ENCODE data around the gene WNK3. TPM values are rescaled to one million over a fixed set of nuclear protein-coding genes. Genes with fewer than 3 reads are reported as not detected.
"Not testable (repeated sequence)": the region's sequence is repeated elsewhere in the genome, so short reads cannot be mapped to it uniquely, and the experiment has no call there.

WNK3 gene
- total and polyA plus RNA-seq, 10 of the 15 experiments (the other 5 are each of a cell fraction or from before 2014, with no cell fraction given): 0.02 to 0.15 (median 0.03) TPM; not detected in 1

DNA sequence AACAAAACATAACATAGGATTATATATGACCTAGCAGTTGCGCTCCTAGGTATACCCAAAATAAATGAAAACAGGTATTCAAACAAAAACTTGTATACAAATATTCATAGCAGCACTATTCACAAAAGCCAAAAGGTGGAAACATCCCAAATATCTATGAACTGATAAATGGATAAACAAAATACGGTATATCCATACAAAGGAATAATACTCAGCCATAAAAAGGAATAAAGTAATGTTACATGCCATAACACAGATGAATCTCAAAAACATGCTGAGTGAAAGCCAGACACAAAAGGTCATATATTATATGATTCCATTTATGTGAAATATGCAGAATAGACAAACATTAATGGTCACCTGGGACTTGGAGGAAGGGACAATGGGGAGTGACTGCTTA, 5.2 kb downstream of the WNK3 start:
- Histone ChIP-seq H3K4me1 (ENCODE audit: control insufficient read depth, insufficient read depth, low read length) (no peaks in the 10 kb centered on the region), H3K9me3 (replicated peaks; ENCODE audit: control insufficient read depth, insufficient read depth, low read length) (no peaks in the 10 kb centered on the region), H3K27ac (ENCODE audit: control insufficient read depth, insufficient read depth) (no peak overlapping the region), H3K9ac (ENCODE audit: control insufficient read depth, insufficient read depth, low read length) (no peak overlapping the region), H3K4me3 (no peak overlapping the region), H3K27me3 (replicated peaks in 1 of 2; ENCODE audit: control insufficient read depth in 2 of 2, insufficient read depth in 2 of 2, low read length in 1 of 2) (no peaks in the 10 kb centered on the region), H3K79me2 (ENCODE audit: control insufficient read depth, insufficient read depth, low read length) (no peaks in the 10 kb centered on the region), H4K20me1 (ENCODE audit: control insufficient read depth, insufficient read depth) (no peaks in the 10 kb centered on the region), H3K36me3 (ENCODE audit: control insufficient read depth in 2 of 2, insufficient read depth in 2 of 2, low read length in 1 of 2) (no peaks in the 10 kb centered on the region), H3K4me2 (ENCODE audit: control insufficient read depth, insufficient read depth) (no peak overlapping the region), H2AFZ (ENCODE audit: control insufficient read depth, low read depth, low read length) (no peak overlapping the region)
- ChIA-PET CTCF (no interaction called here), POLR2A (no interaction called here), RAD21 (ENCODE audit: unreplicated experiment) (no interaction called here), SMC1A (ENCODE audit: uncharacterized antibody, unreplicated experiment) (no interaction called here)
- intact Hi-C loops (cut with micrococcal nuclease; ENCODE audit: unreplicated experiment): no loop called here
- in situ Hi-C loops (cut with MboI): no loop called here
- BruUV-seq (replicated peaks): no TSS peak
- FAIRE-seq (no peak), ATAC-seq (no peak), DNase-seq (ENCODE audit: low read depth, low spot score) (no peak)
- WGBS (ENCODE audit: insufficient coverage, insufficient replicate concordance, low lambda C conversion rate, missing lambda C conversion rate): 50% methylated on average over 2 of the region's 2 CpGs
- TF ChIP-seq LARP7 (IDR thresholded peaks at IDR 0.05) (no peak), TBL1XR1 (IDR thresholded peaks at IDR 0.05; ENCODE audit: low read depth, low read length) (no peak)

DNA sequence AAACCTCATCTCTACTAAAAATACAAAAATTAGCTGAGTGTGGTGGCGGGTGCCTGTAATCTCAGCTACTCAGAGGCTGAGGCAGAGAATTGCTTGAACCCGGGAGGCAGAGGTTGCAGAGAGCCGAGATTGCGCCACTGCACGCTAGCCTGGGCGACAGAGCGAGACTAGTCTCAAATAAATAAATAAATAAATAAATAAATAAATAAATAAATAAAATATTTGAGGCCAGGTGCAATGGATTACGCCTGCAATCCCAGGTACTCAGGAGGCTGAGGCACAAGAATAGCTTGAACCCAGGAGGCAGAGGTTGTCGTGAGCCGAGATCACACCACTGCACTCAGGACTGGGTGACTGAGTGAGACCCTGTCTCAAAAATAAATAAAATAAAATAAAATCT, 20.5 kb downstream of the WNK3 start:
- 45% methylated on average over 10 of the region's 10 CpGs for WGBS (ENCODE audit: insufficient coverage, insufficient replicate concordance, low lambda C conversion rate, missing lambda C conversion rate)
- RAD21 ChIA-PET (ENCODE audit: unreplicated experiment); FAIRE-seq; H3K27me3 ChIP-seq (replicated peaks in 1 of 2; ENCODE audit: control insufficient read depth in 2 of 2, insufficient read depth in 2 of 2, low read length in 1 of 2); SMC1A ChIA-PET (ENCODE audit: uncharacterized antibody, unreplicated experiment); H3K9me3 ChIP-seq (replicated peaks; ENCODE audit: control insufficient read depth, insufficient read depth, low read length); in situ Hi-C loops (cut with MboI); H3K36me3 ChIP-seq (ENCODE audit: control insufficient read depth in 2 of 2, insufficient read depth in 2 of 2, low read length in 1 of 2); H3K27ac ChIP-seq (ENCODE audit: control insufficient read depth, insufficient read depth); BruUV-seq (replicated peaks); H4K20me1 ChIP-seq (ENCODE audit: control insufficient read depth, insufficient read depth); intact Hi-C loops (cut with micrococcal nuclease; ENCODE audit: unreplicated experiment); CTCF ChIA-PET; H3K4me1 ChIP-seq (ENCODE audit: control insufficient read depth, insufficient read depth, low read length); ATAC-seq; H3K4me2 ChIP-seq (ENCODE audit: control insufficient read depth, insufficient read depth); H3K4me3 ChIP-seq; POLR2A ChIA-PET; H2AFZ ChIP-seq (ENCODE audit: control insufficient read depth, low read depth, low read length); H3K9ac ChIP-seq (ENCODE audit: control insufficient read depth, insufficient read depth, low read length); DNase-seq (ENCODE audit: low read depth, low spot score); H3K79me2 ChIP-seq (ENCODE audit: control insufficient read depth, insufficient read depth, low read length): not testable (repeated sequence)

Data from GM12878 (cell line).